Measurements from ENCODE around the gene RYR2. TPM values are rescaled to one million over a fixed set of nuclear protein-coding genes. Genes with fewer than 3 reads are reported as not detected.

RYR2 gene
- total RNA-seq, 2 donors from 2014 or later: 0.18 to 0.45 TPM

DNA sequence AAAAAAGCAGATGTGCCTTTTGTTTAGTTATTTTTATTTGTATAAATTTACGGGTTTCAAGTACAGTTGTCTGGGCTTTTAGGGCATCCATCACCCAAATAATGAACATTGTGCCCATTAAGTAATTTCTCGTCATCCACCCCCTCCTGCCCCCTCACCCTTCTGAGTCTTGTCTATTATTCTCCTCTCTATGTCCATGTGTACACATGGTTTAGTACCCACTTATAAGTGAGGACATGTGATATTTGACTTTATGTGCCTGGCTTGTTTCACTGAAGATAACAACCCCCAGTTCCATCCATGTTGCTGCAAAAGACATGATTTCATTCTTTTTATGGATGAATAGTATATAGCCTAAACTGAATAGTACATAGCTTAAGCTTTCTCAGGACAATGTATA, 659.5 kb downstream of the RYR2 start:
- DNase-seq: no peak
- intact Hi-C loops (cut with DNase I, micrococcal nuclease): no loop called here
- no peak for ATAC-seq

GRCh38 chr1:237702161-237702560, 660.2 kb downstream of the RYR2 start:
- DNase-seq: no peak
- no peak for ATAC-seq
- intact Hi-C loops (cut with DNase I, micrococcal nuclease): no loop called here

- intact Hi-C loops (cut with DNase I, micrococcal nuclease): no loop called here
- DNase-seq: no peak
- ATAC-seq: no peak
Measured at GRCh38 chr1:237705462-237705861, 663.5 kb downstream of the RYR2 start.

DNA sequence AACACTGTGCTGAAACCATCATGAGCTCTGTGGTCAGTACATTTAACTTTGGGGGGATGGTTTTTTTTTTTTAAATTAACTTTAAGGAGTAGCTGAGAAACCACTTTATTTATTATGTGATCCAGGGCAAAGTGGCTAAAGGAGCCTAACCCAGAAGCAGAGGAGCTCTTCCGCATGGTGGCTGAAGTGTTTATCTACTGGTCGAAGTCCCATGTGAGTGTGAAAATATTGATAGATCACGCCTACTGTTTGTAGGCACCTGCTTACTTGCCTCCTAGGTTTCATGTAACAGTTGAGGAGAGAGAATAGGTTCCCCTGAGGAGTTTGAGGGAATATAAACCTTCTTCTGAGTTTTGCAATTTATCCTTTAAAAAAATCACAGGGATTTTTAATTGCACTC, 667.4 kb downstream of the RYR2 start:
- DNase-seq (no peak), ATAC-seq (peak; percentile 67)

GRCh38 chr1:237711281-237711680, 669.3 kb downstream of the RYR2 start:
- ATAC-seq (no peak), DNase-seq (no peak)
- intact Hi-C loops (cut with DNase I, micrococcal nuclease): no loop called here

More for the DNA sequence above, 667.4 kb downstream of the RYR2 start:
- intact Hi-C loops (cut with DNase I, micrococcal nuclease): no loop called here

DNA sequence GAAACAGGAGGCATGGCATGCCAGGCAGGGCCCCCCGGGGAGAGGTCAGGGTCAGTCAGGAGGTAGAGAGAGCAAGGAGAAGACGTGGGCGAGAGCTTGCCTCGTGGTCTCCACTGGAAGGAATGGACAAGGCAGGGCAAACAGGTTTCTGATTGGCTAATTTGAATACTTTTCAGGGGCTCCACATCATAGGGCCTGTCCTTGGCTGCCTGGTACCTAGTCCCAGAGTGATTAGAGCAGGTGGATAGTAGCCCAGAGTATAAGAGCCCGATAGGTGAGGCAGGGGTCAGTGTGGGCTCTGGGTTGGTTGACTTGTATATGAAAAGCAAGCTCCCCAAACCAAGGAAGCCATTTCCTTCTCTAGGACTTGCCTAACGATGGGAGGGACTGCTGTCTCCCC, 670.1 kb downstream of the RYR2 start:
- intact Hi-C loops (cut with DNase I, micrococcal nuclease): no loop called here
- ATAC-seq (no peak), DNase-seq (no peak)

DNA sequence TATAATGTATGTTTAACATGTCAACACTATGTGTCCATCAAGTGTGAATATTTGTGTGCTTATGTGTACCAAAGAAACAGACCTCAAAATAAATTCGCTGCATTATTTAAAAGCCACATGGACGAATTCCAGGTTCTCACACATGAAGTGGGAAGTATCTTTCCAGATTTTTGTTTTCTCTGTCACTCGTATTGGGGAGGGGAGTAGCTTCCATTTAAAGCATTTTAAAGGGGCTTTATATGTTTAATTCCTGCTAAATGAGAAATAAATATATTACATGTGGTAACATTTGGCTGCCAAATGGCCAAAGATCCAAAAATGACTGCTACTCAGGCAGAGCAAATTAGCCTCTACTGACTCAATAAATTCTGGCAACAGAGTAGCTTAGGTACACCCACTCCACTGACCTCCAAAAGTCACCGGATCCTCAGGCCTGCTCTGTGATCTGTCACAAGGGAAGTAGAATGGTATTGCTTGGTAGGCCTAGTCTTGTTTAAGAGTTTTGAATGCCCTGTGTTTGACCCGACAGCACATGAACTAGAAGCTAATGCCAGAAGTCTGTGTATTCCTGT, 670.7 kb downstream of the RYR2 start:
- no peak for ATAC-seq
- no peak for DNase-seq
- intact Hi-C loops (cut with DNase I, micrococcal nuclease): no loop called here

- ATAC-seq (no peak), DNase-seq (no peak)
- intact Hi-C loops (cut with DNase I, micrococcal nuclease): no loop called here
Measured at GRCh38 chr1:237713916-237714315, 671.9 kb downstream of the RYR2 start.

DNA sequence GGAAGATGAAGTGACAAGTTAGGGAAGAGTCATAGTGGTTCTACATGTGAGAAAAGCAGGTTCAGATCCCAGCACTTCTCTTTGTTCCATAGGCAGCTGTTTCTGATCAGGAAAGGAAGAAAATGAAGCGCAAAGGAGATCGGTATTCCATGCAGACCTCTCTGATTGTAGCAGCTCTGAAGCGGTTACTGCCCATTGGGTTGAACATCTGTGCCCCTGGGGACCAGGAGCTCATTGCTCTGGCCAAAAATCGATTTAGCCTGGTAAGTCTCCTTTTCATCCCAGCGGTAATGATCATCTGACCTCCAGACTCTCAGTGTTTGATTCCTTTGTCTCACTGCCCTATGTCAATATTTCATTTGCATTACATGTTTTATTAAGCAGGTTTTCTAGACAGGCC, 675.1 kb downstream of the RYR2 start:
- intact Hi-C loops (cut with DNase I, micrococcal nuclease): no loop called here

DNA sequence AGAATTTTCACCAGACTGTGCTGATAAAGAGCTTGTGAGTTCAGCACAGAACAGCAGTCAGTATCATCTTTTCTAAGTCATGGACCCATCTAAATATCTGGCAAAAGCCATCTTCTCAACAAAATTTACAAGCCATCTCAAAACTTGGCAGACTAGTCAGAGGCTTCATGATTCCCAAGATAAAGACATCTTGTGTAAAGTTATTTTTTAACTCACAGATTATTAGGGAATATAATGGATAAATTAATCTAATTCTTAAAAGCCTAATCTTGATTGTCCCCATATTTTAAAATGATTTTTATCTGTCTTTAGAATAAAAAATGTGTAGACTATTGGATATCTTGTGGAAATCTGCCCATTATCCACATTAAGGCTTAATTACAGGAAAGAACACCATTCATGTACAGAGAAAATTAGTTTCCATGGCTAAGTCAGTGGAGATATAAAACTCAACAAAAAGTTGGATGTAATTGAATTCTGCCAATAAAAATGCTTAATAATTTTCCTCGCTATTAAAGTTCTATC, 688.9 kb downstream of the RYR2 start:
- ATAC-seq (no peak), DNase-seq (no peak)
- intact Hi-C loops (cut with DNase I, micrococcal nuclease): no loop called here

More for the DNA sequence above, 675.1 kb downstream of the RYR2 start:
- ATAC-seq: no peak
- no peak for DNase-seq

- DNase-seq: no peak
- no peak for ATAC-seq
- intact Hi-C loops (cut with DNase I, micrococcal nuclease): no loop called here
Measured at GRCh38 chr1:237732657-237733056, 690.7 kb downstream of the RYR2 start.

DNA sequence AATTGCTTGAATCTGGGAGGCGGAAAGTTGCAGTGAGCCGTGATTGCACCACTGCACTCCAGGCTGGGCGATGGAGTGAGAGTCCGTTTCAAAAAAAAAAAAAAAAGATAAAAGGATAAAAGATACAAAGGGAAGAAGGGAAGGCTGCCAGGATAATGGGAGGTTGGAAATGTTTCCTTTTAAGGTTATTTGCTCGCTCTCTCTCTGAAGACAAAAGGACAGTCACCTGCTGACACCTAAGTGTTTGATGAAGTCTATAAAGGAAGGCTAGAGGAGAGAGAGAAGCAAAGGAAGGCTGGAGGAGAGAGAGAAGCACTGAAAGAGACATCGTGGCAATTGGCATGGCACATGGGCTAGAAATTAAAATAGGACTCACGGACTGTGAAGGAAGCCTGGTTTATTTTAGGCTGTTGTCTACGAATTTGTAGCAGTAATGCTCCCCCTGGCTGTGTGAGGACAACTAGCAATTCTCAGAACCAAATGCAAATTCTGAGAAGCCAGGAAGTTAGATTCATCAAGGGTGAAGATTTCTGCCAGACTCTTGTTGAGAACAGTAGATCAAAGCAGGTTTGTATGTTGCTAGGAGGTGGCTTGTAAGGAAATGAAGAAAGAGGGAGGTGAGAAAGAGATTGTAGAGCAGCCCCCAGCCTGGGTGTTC, 694.5 kb downstream of the RYR2 start:
- intact Hi-C loops (cut with DNase I, micrococcal nuclease): no loop called here
- DNase-seq (no peak), ATAC-seq (peak; percentile 23)

- intact Hi-C loops (cut with DNase I, micrococcal nuclease): no loop called here
- ATAC-seq: no peak
- no peak for DNase-seq
Measured at GRCh38 chr1:237737448-237737847, 695.5 kb downstream of the RYR2 start.

DNA sequence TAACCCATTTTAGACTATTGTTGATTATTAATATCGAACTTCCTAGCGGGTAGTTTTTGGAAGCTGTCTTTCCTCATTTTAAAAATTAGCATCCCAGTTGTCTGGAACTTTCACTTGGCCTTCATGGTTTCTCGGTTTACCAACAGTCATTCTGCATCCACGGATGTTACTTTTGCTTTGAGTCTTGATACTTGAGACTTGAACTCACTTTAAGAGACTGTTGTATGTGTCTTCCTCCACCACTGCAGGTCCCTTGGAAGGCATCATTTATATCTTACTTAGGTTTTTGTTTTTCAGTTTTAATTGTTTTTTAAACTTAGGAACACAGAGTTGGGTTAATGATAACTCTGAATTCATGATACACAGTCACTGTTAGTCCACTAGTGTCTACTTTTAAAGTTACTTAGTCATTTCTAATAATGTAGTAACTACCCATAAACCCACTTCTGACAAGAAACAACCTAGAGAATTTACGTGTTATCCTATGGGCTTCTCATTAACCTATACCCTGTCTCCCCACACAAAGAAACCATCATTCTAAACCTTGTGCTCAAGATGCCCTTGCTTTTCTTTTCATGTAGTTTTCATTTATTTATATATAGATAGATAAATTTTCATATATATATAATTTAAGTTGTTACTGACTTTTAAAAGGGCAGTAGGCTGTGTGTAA, 696.1 kb downstream of the RYR2 start:
- DNase-seq (no peak), ATAC-seq (no peak)
- intact Hi-C loops (cut with DNase I, micrococcal nuclease): no loop called here

GRCh38 chr1:237740846-237741245, 698.9 kb downstream of the RYR2 start:
- ATAC-seq (no peak), DNase-seq (no peak)
- intact Hi-C loops (cut with DNase I, micrococcal nuclease): no loop called here

DNA sequence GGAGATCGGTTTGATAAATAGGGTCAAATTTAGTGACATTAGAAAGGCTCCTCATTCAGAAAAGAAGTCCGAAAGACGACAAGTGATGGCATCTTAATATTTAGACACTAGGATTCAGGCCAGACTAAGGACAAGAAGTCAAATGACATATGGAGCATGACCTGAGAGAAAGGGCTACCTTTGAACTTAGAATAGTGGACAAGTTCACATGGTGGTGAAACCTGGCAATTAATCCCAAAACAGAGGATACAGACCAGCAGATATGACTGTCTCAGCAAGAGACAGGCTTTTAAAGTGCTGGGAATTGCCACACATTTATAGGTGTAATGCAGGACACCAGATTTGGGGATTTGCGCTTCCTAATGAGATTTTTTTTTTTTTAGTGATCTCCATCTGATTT, 703.6 kb downstream of the RYR2 start:
- ATAC-seq (no peak), DNase-seq (no peak)
- intact Hi-C loops (cut with DNase I, micrococcal nuclease): no loop called here

GRCh38 chr1:237748171-237748960, 706.4 kb downstream of the RYR2 start:
- no peak for DNase-seq
- intact Hi-C loops (cut with DNase I, micrococcal nuclease): no loop called here
- no peak for ATAC-seq

- intact Hi-C loops (cut with DNase I, micrococcal nuclease): no loop called here
- DNase-seq (no peak), ATAC-seq (no peak)
Measured at GRCh38 chr1:237749122-237749521, 707.1 kb downstream of the RYR2 start.

DNA sequence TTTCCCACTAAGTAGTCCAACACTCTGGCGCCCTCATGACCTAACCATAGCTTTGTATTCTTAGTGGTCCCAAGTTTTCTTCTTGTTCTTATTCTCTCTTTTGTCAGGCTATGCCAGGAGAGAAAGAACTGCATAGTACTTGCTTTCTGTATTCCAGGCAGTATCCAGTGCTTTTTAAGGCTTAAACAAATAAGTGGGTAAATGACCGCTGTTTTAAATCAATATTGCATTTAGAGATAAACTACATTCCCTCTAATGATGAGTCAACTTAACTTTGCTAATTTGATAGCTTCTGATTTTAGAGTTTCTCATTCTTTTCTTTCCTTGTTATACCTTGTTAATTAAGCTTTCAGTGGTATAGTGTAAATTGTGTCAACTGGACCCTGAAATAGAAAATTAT, 709.1 kb downstream of the RYR2 start:
- ATAC-seq (no peak), DNase-seq (no peak)
- intact Hi-C loops (cut with DNase I, micrococcal nuclease): no loop called here

GRCh38 chr1:237754627-237755026, 712.6 kb downstream of the RYR2 start:
- DNase-seq: no peak
- intact Hi-C loops (cut with DNase I, micrococcal nuclease): no loop called here

More at GRCh38 chr1:237754627-237755026, 712.6 kb downstream of the RYR2 start:
- ATAC-seq: no peak

Data from left colon (tissue), 2 donors.